GM13976 (cell line): Measurements from ENCODE around the gene SYNPO.
A peak's percentile ranks its signal among the peaks of the same experiment; 100 is the strongest.

Experiments
- DNase-seq: peaks from one replicate; pipeline ENCODE4 v3.0.0; 2012; ENCODE audit warnings: low spot score
- CTCF ChIP-seq: IDR thresholded peaks from 2 replicates; pipeline ENCODE4 v1.5.1; 2012; ENCODE audit warnings: borderline replicate concordance, mild to moderate bottlenecking; ENCODE audit not compliant: insufficient read depth; ENCODE audit errors: extremely low read depth, missing control alignments, control extremely low read depth
- in situ Hi-C: fragments of 300-500 bp; cut with MboI; formaldehyde crosslinking; loops from one replicate; pipeline ENCODE4 v1.12.0; 2022; ENCODE audit warnings: low sequenced_read_pairs, mixed read lengths, inconsistent platforms; ENCODE audit not compliant: unreplicated experiment

SYNPO gene

GRCh38 chr5:150655221-150655620, 14.8 kb downstream of the SYNPO start:
- in situ Hi-C loops = loop anchor here (25.0 kb wide), 1 partner anchor 193 kb away; no protein-coding TSS in a partner anchor
- TF ChIP-seq CTCF = no peak
- no peak for DNase-seq

GRCh38 chr5:150656191-150657132, 16.0 kb downstream of the SYNPO start:
- peak; percentile 93 for DNase-seq
- TF ChIP-seq CTCF = peak; percentile 78
- in situ Hi-C loops = loop anchor here (25.0 kb wide), 1 partner anchor 194 kb away; no protein-coding TSS in a partner anchor

DNA sequence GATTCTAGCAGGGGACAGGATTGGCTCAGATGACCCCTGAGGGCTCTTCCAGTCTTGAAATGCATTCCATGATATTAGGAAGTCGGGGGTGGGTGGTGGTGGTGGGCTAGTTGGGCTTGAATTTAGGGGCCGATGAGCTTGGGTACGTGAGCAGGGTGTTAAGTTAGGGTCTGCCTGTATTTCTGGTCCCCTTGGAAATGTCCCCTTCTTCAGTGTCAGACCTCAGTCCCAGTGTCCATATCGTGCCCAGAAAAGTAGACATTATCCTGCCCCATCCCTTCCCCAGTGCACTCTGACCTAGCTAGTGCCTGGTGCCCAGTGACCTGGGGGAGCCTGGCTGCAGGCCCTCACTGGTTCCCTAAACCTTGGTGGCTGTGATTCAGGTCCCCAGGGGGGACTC, 17.7 kb downstream of the SYNPO start:
- no peak for TF ChIP-seq CTCF
- no peak for DNase-seq
- in situ Hi-C loops = loop anchor here (25.0 kb wide), 1 partner anchor 196 kb away; no protein-coding TSS in a partner anchor

DNA sequence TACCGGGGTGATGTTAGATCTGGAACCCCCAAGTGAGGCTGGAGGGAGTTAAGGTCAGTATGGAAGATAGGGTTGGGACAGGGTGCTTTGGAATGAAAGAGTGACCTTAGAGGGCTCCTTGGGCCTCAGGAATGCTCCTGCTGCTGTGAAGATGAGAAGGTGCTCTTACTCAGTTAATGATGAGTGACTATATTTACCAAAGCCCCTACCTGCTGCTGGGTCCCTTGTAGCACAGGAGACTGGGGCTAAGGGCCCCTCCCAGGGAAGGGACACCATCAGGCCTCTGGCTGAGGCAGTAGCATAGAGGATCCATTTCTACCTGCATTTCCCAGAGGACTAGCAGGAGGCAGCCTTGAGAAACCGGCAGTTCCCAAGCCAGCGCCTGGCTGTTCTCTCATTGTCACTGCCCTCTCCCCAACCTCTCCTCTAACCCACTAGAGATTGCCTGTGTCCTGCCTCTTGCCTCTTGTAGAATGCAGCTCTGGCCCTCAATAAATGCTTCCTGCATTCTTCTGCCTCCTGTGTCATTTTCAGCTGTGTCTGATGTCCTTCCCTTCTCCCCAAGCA, 18.3 kb downstream of the SYNPO start:
- DNase-seq = no peak
- no peak for TF ChIP-seq CTCF
- in situ Hi-C loops = loop anchor here (25.0 kb wide), 1 partner anchor 196 kb away; no protein-coding TSS in a partner anchor

- TF ChIP-seq CTCF = no peak
- DNase-seq = no peak
- in situ Hi-C loops = loop anchor here (25.0 kb wide), 1 partner anchor 197 kb away; no protein-coding TSS in a partner anchor
Measured at GRCh38 chr5:150659360-150660107, 19.1 kb downstream of the SYNPO start.
